Kidney tubule cell (primary cell): ENCODE data around the gene BRD3OS.
A peak's percentile ranks its signal among the peaks of the same experiment; 100 is the strongest.
"Not testable (repeated sequence)": the region's sequence is repeated elsewhere in the genome, so short reads cannot be mapped to it uniquely, and the experiment has no call there.

Source experiments
- DNase-seq: peaks from one replicate; pipeline ENCODE4 v3.0.0-alpha.2; 2018; ENCODE audit warnings: low spot score

The BRD3OS gene

DNA sequence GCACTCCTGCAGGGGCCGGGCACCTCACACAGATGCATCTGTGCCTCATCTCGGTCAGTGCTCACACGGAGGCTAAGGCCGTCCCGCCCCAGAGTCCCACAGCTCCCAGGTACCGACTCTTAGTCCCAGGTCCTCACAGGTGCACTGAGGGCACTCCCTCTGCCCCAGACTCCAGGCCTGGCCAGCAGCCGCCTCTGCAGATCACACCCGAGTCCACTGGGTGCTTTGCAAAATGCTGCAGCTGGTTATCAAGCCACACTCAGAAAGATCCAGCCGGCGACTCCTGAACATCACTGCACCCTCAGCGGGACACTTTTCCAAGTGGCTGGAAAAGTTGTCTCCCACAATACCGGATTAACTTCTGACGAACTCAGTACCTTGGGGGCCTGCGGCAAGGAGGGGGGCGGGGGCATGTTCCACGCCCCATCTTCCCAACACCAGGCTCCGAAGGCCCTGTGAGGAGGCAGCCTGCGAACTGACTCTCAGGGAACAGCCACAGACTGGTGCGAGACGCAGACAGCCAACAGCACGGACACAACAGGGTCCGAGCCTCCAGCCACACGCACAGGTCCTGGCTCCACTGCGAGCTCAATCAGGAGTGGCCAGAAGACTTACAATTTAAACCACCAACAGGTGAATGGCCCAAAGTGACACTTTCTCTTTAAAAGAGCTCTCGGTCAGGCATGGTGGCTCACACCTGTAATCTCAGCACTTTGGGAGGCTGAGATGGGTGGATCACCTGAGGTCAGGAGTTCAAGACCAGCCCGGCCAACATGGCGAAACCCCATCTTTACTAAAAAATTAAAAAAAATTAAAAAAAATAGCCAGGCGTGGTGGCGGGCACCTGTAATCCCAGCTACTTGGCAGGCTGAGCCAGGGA is 38.5 kb downstream of the BRD3OS start:
- DNase-seq = no peak

DNA sequence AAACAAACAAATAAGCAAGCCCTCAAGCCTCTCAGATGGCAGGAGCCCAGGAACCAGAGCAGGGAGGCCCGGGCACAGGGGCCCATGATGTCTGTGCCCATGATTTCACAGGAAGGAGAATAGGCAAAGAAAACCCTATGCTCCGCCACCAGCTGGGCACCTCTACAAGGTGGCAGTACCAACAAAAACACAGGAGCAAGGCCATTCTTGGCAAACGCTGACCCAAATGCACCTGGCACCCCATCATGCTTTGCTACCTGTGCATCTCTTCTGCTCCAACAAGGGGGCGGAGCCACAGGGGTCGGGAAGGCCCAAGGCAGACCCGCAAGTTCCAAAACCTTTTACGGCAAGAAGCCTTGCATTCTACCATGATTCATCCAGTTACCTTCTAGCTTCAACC is 39.4 kb downstream of the BRD3OS start:
- DNase-seq = no peak

DNA sequence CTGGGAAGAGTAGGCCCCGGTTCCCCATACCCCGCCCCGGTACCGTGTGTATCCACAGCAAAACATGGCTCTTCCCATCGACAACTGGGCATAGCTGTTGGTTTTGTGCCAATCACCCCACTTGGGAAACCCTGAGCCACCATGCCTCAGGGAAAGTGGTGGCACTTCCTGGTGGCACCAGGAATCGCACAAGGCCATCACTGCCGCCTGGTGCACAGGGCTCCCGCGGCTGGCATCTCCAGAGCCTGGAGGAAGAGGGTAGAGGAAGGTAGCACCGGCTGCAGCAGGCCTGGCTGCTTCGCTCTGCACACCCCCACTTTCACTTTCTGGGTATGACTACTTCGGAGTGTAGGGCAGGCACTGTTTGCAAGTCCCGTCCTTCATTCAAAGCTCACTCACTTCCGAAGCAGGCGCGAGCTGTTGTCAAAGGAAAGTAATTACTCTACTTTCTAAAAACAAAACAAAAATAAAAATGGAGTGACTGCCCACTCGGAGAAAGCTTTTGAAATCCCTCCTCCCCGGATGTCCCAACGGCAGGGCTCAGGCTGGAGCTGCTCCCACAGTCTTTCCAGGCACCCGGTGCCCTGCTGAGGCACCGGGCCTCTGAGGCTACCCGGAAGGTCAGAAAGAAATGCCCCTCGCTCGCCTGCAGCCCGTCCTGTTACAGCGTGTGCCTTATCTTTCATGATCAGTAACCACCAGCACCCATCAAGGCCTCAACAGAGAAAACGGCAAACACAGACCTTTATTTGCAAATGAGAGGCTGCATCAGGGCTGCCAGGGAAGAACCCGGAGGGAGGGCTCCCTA is 40.5 kb downstream of the BRD3OS start:
- peak; percentile 71 for DNase-seq

DNA sequence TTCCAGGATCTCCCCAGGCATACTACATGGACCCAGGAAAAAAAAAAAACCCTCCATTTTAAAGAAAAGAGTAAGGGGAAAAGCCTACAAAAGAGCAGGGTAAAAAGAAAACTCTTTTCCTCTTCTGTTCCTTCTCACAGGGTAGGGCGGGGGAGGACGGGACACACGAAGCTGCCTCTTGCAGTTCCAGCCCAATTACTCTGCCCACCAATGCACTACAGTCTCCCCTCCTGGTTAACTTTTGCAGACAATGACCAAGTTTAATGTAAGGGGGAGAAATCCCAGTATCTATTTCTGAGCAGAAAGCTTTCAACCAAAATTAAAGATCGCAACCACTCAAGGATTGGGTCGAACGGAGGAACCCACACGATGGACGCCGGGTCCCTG is 41.2 kb downstream of the BRD3OS start:
- peak; percentile 20 for DNase-seq

DNA sequence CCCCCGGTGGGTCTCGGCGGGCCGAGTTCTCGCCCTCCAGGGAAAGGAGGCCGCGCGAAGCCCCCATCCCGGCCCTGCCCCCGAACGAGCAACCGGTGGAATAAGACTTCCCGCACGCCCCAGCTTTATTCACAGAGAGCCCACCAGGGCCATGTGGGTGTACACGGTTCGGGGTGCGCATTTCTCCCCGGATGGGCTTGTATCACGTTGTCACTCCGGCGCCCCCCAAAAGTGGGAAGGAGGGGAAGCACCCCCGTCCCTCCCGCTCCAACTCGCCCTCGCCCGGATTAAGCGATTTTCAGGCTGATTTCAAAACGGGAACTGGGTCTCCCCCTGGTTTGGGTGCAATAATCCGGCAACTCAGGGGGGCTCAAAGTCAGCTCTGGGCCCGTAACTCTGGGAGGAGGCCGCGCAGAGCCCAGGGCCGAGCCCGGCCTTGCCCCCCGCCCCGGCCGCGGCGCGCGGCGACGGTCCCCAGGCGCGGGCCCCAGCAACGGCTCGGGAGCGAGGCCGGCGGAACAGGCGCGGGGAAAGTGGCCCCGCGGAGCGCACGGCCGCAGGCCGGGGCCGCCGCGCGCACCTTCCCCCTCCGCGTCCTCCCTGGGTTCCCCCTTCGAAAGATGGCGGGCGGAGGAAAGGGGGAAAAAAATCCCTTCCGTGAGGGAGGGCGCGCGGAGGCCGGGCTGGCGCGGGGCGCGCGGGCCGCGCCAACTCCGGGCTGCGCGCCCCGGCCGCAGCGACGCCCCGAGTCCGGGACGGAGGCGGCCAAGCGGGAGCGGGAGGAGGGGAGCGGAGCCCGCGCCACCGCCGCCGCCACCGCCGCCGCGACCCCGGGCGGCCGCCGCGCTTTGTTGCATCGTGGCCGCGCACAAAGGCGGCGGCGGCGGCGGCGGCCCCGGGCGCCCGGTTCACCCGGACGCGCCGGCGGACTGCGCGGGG is 41.9 kb downstream of the BRD3OS start:
- DNase-seq = peak; percentile 31

DNA sequence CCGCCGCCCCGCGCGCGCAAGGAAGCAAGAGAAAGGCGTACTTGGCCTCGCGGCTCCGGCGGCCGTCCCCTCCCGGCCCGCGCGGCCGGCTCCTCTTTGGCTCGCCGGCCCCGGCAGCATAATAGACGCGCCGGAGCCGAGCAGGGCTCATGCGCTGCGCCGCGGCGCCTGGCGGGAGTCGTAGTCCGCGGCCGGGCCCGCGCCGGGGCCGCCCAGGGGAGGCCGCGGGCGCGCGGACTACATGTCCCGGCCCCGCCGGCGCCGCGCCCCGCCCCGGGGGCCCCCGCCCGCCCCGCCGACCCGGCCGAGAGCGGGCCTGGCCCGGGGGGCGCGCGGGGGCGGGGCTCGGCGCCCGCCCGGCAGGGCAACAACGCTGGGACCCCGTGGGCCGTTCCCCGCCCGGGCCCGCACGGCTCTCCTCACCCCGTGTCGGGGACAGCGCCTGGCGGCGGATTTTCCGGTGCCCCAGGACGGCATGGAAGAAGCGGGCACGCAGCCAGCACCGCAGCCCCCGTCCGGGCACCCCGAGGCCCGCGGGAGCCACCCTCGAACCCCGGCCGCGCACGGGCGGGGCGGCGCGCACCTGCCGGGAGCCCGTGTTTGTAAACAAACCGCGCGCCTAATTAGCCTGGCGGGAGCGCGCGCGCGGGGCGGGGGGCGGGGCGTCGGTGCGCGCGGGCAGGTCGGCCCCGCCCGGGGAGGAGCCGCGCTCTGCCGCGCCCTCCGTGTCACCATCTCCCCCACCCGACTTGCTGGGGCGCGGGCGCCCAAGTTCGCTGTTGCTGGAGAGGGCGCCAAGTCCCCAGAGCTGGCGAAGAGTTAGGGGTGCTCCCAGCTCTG is 42.8 kb downstream of the BRD3OS start, which contains the start of gene BRD3:
Gene BRD3 (minus strand): TSS at position 123 of the 840 bp plus-strand sequence. CDS start 14,549 bp downstream, outside the sequence.
- peak; percentile 94 for DNase-seq

DNA sequence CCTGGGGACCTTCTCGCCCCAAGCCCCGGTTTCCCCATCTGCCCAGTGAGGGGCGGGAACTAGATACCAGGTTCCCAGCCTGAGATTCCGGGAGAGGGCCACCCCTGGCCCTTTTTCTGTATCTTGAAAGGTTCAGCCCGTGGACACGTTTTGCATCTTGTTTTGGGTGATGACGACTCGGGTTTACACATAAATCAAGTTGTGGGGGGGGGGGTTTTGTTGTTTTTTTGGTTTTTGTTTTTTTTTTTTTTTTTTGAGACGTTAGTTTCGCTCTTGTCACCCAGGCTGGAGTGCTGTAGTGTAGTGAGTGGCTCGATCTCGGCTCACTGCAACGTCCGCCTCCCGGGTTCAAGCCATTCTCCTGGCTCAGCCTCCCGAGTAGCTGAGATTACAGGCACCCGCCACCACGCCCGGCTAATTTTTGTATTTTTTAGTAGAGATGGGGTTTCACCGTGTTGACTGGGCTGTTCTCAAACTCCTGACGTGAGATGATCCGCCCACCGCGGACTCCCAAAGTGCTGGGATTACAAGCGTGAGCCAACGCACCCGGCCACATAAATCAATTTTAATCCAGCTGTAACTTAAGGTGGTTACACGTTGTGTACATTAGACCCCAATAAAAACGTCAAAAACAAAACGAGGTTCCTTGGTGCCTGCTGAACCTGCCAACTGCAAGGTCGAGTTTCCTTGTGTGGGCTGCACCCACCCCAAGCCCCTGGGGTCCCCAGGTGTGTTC is 43.6 kb downstream of the BRD3OS start:
- no peak for DNase-seq

DNA sequence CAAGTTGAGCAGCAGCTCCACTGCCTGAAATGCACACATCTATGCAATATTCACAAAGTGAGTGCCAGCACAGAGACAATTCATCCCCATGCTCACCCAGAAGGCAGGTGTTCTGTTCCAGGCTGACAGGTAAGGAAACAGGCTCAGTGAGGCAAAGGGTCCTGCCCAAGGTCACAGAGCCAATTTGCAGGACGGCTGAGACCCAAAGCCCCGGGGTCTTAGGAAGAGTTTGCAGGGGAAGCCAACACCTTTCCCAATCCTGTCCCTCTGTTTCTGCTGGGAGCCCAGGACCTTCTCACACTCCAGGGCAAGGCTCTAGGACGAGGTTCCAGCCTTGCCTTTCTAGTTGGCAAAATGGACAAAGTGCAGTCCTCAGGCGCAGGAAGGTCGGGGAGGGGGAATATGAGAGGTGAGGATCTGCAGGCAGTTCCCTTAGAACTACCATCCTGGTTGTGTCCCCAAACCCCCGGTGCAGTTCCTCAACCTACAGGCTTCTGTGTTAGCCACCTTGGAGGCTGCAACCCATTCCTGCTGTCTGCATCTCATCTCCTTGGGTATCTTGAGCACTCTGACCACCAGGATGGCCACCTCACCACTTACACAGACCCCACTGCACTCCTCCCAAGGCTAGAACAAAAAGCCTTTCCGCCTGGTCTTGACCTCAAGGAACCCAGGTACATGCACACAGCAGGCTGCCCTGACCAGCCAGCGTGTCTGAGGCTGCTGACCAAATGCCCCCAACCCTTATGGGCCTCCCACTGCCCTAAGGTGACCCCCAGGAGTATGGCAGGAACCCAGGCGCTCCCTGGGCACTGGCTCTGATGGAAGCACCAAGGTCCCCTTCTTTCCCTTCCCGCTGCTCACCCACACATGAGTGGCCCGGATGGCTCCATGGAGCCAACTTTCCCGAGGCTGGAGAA is 44.5 kb downstream of the BRD3OS start:
- DNase-seq = no peak

DNA sequence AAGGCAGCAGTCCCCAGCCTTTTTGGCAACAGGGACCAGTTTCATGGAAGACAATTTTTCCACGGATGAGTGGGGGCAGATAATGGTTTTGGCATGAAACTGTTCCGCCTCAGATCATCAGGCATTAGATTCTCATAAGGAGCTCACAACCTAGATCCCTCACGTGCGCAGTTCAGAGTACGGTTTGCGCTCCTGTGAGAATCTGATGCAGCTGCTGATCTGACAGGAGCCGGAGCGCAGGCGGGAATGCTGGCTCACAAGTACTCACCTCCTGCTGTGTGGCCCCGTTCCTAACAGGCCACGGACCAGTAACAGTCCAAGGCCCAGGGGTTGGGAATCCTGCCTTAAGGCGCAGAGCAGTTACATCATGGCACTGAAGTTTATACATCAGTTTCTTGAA is 45.9 kb downstream of the BRD3OS start:
- DNase-seq = no peak

DNA sequence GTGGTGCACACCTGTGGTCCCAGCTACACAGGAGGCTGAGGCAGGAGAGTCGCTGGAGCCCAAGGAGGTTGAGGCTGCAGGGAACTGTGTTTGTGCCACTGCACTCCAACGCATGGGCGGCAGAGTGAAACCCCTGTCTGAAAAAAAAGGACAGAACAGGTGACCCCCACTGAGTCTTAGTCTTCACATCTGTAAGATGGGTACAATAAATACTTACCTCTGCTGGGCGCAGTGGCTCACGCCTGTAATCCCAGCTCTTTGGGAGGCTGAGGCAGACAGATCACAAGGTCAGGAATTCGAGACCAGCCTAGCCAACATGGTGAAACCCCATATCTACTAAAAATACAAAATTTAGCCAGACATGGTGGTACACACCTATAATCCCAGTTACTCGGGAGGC is 47.4 kb downstream of the BRD3OS start:
- DNase-seq = not testable (repeated sequence)

DNA sequence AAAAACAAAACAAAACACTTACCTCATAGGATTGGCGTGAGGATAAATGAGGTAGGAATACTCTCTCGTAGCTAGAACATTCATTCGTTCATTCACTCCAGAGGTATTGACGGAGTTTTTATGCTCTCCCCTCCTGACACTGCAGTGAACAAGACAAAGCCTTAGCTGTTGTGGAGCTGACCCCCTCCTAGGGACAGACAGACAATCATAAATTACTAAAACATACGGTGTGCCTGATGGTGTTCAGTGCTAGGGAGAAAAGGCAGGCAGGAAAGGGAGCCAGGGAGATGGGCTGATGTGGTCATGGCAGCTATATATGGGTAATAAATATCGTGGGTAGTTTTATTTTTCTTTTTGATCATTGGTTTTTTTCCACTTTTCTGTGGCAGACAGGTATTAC is 48.2 kb downstream of the BRD3OS start:
- DNase-seq = no peak

DNA sequence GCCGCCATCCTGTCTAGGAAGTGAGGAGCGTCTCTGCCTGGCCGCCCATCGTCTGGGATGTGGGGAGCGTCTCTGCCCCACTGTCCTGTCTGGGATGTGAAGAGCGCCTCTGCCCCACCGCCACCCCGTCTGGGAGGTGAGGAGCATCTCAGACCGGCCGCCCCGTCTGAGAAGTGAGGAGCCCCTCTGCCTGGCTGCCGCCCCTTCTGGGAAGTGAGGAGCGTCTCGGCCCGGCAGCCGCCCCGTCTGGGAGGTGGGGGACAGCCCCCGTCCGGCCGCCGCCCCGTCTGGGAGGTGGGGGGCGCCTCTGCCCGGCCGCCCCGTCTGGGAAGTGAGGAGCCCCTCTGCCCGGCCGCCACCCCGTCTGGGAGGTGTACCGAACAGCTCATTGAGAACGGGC is 50.4 kb downstream of the BRD3OS start:
- DNase-seq = not testable (repeated sequence)

DNA sequence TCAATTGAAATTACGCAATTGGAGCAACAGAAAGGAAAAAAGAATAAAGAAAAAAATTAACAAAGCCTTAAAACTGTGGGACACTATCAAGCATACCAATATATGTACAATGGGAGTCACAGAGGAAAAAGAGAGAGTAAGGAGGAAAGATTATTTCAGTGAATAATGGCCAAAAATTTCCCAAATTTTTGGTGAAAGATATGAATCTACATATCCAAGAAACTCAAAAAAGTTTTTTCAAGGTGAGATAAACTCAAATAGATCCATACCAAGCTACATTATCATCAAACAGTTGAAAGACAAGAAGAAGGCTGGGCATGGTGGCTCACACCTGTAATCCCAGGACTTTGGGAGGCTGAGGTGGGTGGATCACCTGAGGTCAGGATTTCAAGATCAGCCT is 51.4 kb downstream of the BRD3OS start:
- no peak for DNase-seq
